SK-N-SH treated with all-trans-retinoic acid at 6 μM for 48 hours (cell line): ENCODE measurements around the gene KLHL40.

Experiments
- ATAC-seq: fragments of 200-7000 bp; cut with Tn5 transposase; 3 replicates; pipeline ENCODE4 v1.9.1; 2020; ENCODE audit warnings: mild to moderate bottlenecking, moderate library complexity
- ARNTL ChIP-seq: fragments of 450-650 bp; formaldehyde crosslinking; IDR thresholded peaks from 2 replicates; pipeline ENCODE4 v1.5.0; 2020; ENCODE audit warnings: low read depth, mild to moderate bottlenecking, moderate library complexity, borderline replicate concordance
- BACH2 ChIP-seq: fragments of 250-450 bp; sonication (Bioruptor Pico); IDR thresholded peaks from 2 replicates; pipeline ENCODE4 v1.9.0; 2021; ENCODE audit warnings: mild to moderate bottlenecking, borderline replicate concordance
- CREB5 ChIP-seq: fragments of 250-450 bp; sonication (Bioruptor Pico); IDR thresholded peaks from 2 replicates; pipeline ENCODE4 v1.5.1; 2020; ENCODE audit warnings: low read depth, mild to moderate bottlenecking, moderate library complexity
- CSDC2 ChIP-seq: fragments of 250-450 bp; sonication (Bioruptor Pico); IDR thresholded peaks from 2 replicates; pipeline ENCODE4 v1.5.0; 2020; ENCODE audit warnings: mild to moderate bottlenecking, moderate library complexity
- CSRNP3 ChIP-seq: fragments of 250-450 bp; sonication (Bioruptor Pico); IDR thresholded peaks from 2 replicates; pipeline ENCODE4 v1.5.1; 2021; ENCODE audit warnings: mild to moderate bottlenecking, moderate library complexity
- ESRRG ChIP-seq: fragments of 250-450 bp; sonication (Bioruptor Pico); IDR thresholded peaks from 2 replicates; pipeline ENCODE4 v1.6.1; 2021; ENCODE audit warnings: mild to moderate bottlenecking
- ISL1 ChIP-seq: fragments of 250-450 bp; sonication (Bioruptor Pico); IDR thresholded peaks from 2 replicates; pipeline ENCODE4 v2.1.2; 2022; ENCODE audit warnings: mild to moderate bottlenecking, moderate library complexity
- PATZ1 ChIP-seq: fragments of 250-450 bp; sonication (Bioruptor Pico); IDR thresholded peaks from 2 replicates; pipeline ENCODE4 v1.8.0; 2020; ENCODE audit warnings: mild to moderate bottlenecking, moderate library complexity, borderline replicate concordance
- POU6F1 ChIP-seq: fragments of 250-450 bp; sonication (Bioruptor Pico); IDR thresholded peaks from 2 replicates; pipeline ENCODE4 v1.8.0; 2021; ENCODE audit warnings: low read depth, mild to moderate bottlenecking, moderate library complexity, borderline replicate concordance
- PPARA ChIP-seq: fragments of 250-450 bp; sonication (Bioruptor Pico); IDR thresholded peaks from 2 replicates; pipeline ENCODE4 v1.5.0; 2020; ENCODE audit warnings: mild to moderate bottlenecking, borderline replicate concordance
- RARB ChIP-seq: fragments of 250-450 bp; sonication (Bioruptor Pico); IDR thresholded peaks from 2 replicates; pipeline ENCODE4 v1.8.0; 2021; ENCODE audit warnings: mild to moderate bottlenecking, moderate library complexity
- SNAI2 ChIP-seq: fragments of 250-450 bp; sonication (Bioruptor Pico); IDR thresholded peaks from 2 replicates; pipeline ENCODE4 v1.5.0; 2020; ENCODE audit warnings: mild to moderate bottlenecking, moderate library complexity
- TCF4 ChIP-seq: fragments of 250-450 bp; sonication (Bioruptor Pico); IDR thresholded peaks from 2 replicates; pipeline ENCODE4 v1.8.0; 2021; ENCODE audit warnings: mild to moderate bottlenecking, moderate library complexity, borderline replicate concordance
- TOX ChIP-seq: fragments of 250-450 bp; sonication (Bioruptor Pico); IDR thresholded peaks from 2 replicates; pipeline ENCODE4 v1.8.0; 2021; ENCODE audit warnings: mild to moderate bottlenecking, moderate library complexity, borderline replicate concordance
- TSHZ2 ChIP-seq: fragments of 250-450 bp; sonication (Bioruptor Pico); IDR thresholded peaks from 2 replicates; pipeline ENCODE4 v1.5.0; 2020; ENCODE audit warnings: mild to moderate bottlenecking, moderate library complexity
- ZC3H10 ChIP-seq: fragments of 250-450 bp; sonication (Bioruptor Pico); IDR thresholded peaks from 2 replicates; pipeline ENCODE4 v1.5.1; 2021; ENCODE audit warnings: mild to moderate bottlenecking, moderate library complexity
- ZFP3 ChIP-seq: fragments of 250-450 bp; sonication (Bioruptor Pico); IDR thresholded peaks from 2 replicates; pipeline ENCODE4 v1.5.0; 2020; ENCODE audit warnings: mild to moderate bottlenecking, moderate library complexity
- ZFP30 ChIP-seq: fragments of 450-650 bp; formaldehyde crosslinking; IDR thresholded peaks from 2 replicates; pipeline ENCODE4 v1.5.0; 2022; ENCODE audit warnings: mild to moderate bottlenecking, moderate library complexity
- ZNF565 ChIP-seq: fragments of 450-650 bp; formaldehyde crosslinking; conservative IDR thresholded peaks from 2 replicates; pipeline ENCODE4 v1.5.0; 2020; ENCODE audit warnings: low read depth, mild to moderate bottlenecking, moderate library complexity
- ZNF70 ChIP-seq: fragments of 450-650 bp; formaldehyde crosslinking; IDR thresholded peaks from 2 replicates; pipeline ENCODE4 v1.5.0; 2020; ENCODE audit warnings: mild to moderate bottlenecking, moderate library complexity
- ZNF8 ChIP-seq: fragments of 450-650 bp; formaldehyde crosslinking; IDR thresholded peaks from 2 replicates; pipeline ENCODE4 v1.5.0; 2020; ENCODE audit warnings: mild to moderate bottlenecking, moderate library complexity

Gene KLHL40

GRCh38 chr3:42663581-42664437 is 21.5 kb upstream of the KLHL40 start:
- no peak for TF ChIP-seq RARB
- TF ChIP-seq PATZ1 (CRISPR knock-in tag) = no peak
- TF ChIP-seq ZNF8 (CRISPR knock-in tag) = no peak
- TF ChIP-seq ARNTL (CRISPR knock-in tag) = no peak
- TF ChIP-seq ESRRG (CRISPR knock-in tag) = no peak
- no peak for TF ChIP-seq ZC3H10 (CRISPR knock-in tag)
- TF ChIP-seq ZFP30 = no peak
- TF ChIP-seq ZFP3 = no peak
- TF ChIP-seq CSRNP3 (CRISPR knock-in tag) = no peak
- no peak for TF ChIP-seq TOX (CRISPR knock-in tag)
- no peak for TF ChIP-seq CSDC2 (CRISPR knock-in tag)
- TF ChIP-seq POU6F1 (CRISPR knock-in tag) = no peak
- no peak for TF ChIP-seq BACH2 (CRISPR knock-in tag)
- no peak for TF ChIP-seq PPARA (CRISPR knock-in tag)
- TF ChIP-seq, all 23 proteins: peak for 0
- no peak for ATAC-seq

- TF ChIP-seq CSRNP3 (CRISPR knock-in tag) (no peak), ESRRG (CRISPR knock-in tag) (no peak), ZNF70 (CRISPR knock-in tag) (no peak), RARB (no peak), ZNF8 (CRISPR knock-in tag) (no peak), ZNF565 (no peak)
- no peak for ATAC-seq
These were observed 20.9 kb upstream of the KLHL40 start for GRCh38 chr3:42664438-42664803.

GRCh38 chr3:42665050-42665878 is 20.1 kb upstream of the KLHL40 start:
- ATAC-seq = no peak
- TF ChIP-seq TCF4 (CRISPR knock-in tag) (no peak), ESRRG (CRISPR knock-in tag) (no peak), ARNTL (CRISPR knock-in tag) (no peak), RARB (no peak), ZFP30 (no peak), TSHZ2 (CRISPR knock-in tag) (no peak), ZC3H10 (CRISPR knock-in tag) (no peak), CREB5 (CRISPR knock-in tag) (no peak), ZNF70 (CRISPR knock-in tag) (no peak), SNAI2 (CRISPR knock-in tag) (no peak), BACH2 (CRISPR knock-in tag) (no peak), ISL1 (CRISPR knock-in tag) (no peak), POU6F1 (CRISPR knock-in tag) (no peak), TOX (CRISPR knock-in tag) (no peak)
- TF ChIP-seq, all 23 proteins: peak for 0
